Activated CD4-positive, alpha-beta memory T cell treated with anti-CD3 and anti-CD28 coated beads for 36 hours (primary cell): Measurements from ENCODE around the gene ARHGAP6. TPM values are rescaled to one million over a fixed set of nuclear protein-coding genes. Genes with fewer than 3 reads are reported as not detected.
"Not testable (repeated sequence)": the region's sequence is repeated elsewhere in the genome, so short reads cannot be mapped to it uniquely, and the experiment has no call there.

Experiments used
- CTCF ChIA-PET: fragments of 350-600 bp; sonication (Branson Sonifier 250); formaldehyde crosslinking; loops from one replicate; lab custom pipeline; 2021; ENCODE audit warnings: antibody characterized with exemption, inconsistent platforms; lab: Charles Lee
- POLR2A ChIA-PET: fragments of 350-600 bp; sonication (Branson Sonifier 250); formaldehyde crosslinking; loops from one replicate; lab custom pipeline; 2021; ENCODE audit warnings: antibody characterized with exemption; lab: Charles Lee
- DNase-seq: peaks from one replicate; pipeline ENCODE4 v3.0.0-alpha.2; 2020
- H3K27ac Mint-ChIP-seq: one replicate; pipeline ENCODE4 v1.8.0; 2021; ENCODE audit warnings: mixed read lengths
- H3K27me3 Mint-ChIP-seq: one replicate; pipeline ENCODE4 v1.8.0; 2021; ENCODE audit warnings: mixed read lengths
- H3K36me3 Mint-ChIP-seq: one replicate; pipeline ENCODE4 v1.8.0; 2021; ENCODE audit warnings: mixed read lengths
- H3K4me1 Mint-ChIP-seq: one replicate; pipeline ENCODE4 v1.8.0; 2021; ENCODE audit warnings: low read depth, mixed read lengths
- H3K4me3 Mint-ChIP-seq: one replicate; pipeline ENCODE4 v1.8.0; 2021; ENCODE audit warnings: mild to moderate bottlenecking, mixed read lengths
- H3K9me3 Mint-ChIP-seq: one replicate; pipeline ENCODE4 v1.8.0; 2021; ENCODE audit warnings: mixed read lengths
- intact Hi-C: fragments of 100-400 bp; cut with micrococcal nuclease; formaldehyde crosslinking; loops from one replicate; pipeline ENCODE4 v1.15.1; 2023
- total RNA-seq, 2 experiments: library from RNA; stranded (reverse); gene quantifications; one replicate each; pipeline ENCODE4 v1.2.3, GENCODE V29; 2021

ARHGAP6 gene
- total RNA-seq, 2 experiments from 2014 or later: not detected

- H3K36me3 Mint-ChIP-seq: no peaks in the 10 kb centered on the region
- no peak for DNase-seq
- H3K9me3 Mint-ChIP-seq: no peaks in the 10 kb centered on the region
- ChIA-PET POLR2A (no interaction called here), CTCF (no interaction called here)
- no peak overlapping the region for H3K27ac Mint-ChIP-seq
- H3K27me3 Mint-ChIP-seq: no peaks in the 10 kb centered on the region
- intact Hi-C loops: no loop called here
- H3K4me3 Mint-ChIP-seq: no peak overlapping the region
- no peaks in the 10 kb centered on the region for H3K4me1 Mint-ChIP-seq
Observed at GRCh38 chrX:11265352-11265751, 400.4 kb downstream of the ARHGAP6 start.

DNA sequence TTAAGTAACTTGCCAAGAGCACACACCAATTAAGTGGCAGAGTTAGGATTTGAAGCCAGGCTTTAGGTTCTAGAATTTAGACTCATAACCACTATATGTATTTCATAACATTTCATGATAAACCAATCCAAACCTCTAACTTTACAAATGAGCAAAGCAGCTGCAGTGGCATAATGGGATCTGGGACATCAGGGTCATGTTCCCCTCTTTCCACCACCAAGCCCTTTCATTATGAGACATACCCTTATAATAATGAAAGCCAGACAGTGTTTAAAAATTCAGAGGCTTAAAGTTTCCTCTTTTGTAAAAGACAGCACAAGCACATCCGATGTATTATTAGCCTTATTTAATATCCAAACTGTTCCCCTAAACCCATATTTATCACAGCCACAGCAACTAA lies 400.8 kb downstream of the ARHGAP6 start:
- Mint-ChIP-seq H3K27me3 (no peaks in the 10 kb centered on the region), H3K4me1 (no peaks in the 10 kb centered on the region), H3K36me3 (no peaks in the 10 kb centered on the region), H3K9me3 (no peaks in the 10 kb centered on the region), H3K4me3 (no peak overlapping the region), H3K27ac (no peak overlapping the region)
- no peak for DNase-seq
- intact Hi-C loops: no loop called here
- CTCF ChIA-PET: no interaction called here
- POLR2A ChIA-PET: no interaction called here

DNA sequence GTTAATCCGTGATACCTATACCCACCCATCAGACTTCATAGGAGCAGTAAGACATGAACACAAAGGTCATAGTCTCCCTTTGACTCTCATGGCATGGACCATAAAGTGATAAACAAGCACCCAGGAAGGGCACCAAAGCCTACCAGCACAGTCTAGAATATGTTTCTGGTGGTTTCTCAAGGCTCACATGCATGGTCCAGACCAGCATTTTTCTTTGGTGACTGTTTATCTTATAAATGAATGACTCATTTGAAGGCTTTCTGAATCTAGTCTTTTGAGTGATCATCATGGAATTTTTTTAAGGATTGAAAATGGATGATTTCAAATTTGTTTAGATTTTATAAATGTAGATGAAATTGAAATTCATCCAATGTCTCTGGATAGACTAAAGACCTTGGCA lies 404.5 kb downstream of the ARHGAP6 start:
- H3K27me3 Mint-ChIP-seq: no peaks in the 10 kb centered on the region
- no peak overlapping the region for H3K4me3 Mint-ChIP-seq
- no peaks in the 10 kb centered on the region for H3K9me3 Mint-ChIP-seq
- POLR2A ChIA-PET: no interaction called here
- CTCF ChIA-PET: no interaction called here
- H3K4me1 Mint-ChIP-seq: no peaks in the 10 kb centered on the region
- intact Hi-C loops: no loop called here
- no peaks in the 10 kb centered on the region for H3K36me3 Mint-ChIP-seq
- H3K27ac Mint-ChIP-seq: no peak overlapping the region
- no peak for DNase-seq

- Mint-ChIP-seq H3K27ac (no peak overlapping the region), H3K36me3 (no peaks in the 10 kb centered on the region), H3K4me1 (no peaks in the 10 kb centered on the region), H3K4me3 (no peak overlapping the region), H3K27me3 (no peaks in the 10 kb centered on the region), H3K9me3 (no peaks in the 10 kb centered on the region)
- intact Hi-C loops: no loop called here
- no peak for DNase-seq
- ChIA-PET POLR2A (no interaction called here), CTCF (no interaction called here)
Observed at GRCh38 chrX:11259437-11259836, 406.3 kb downstream of the ARHGAP6 start.

- Mint-ChIP-seq H3K4me1 (no peaks in the 10 kb centered on the region), H3K27me3 (no peaks in the 10 kb centered on the region), H3K9me3 (no peaks in the 10 kb centered on the region), H3K4me3 (no peak overlapping the region), H3K36me3 (no peaks in the 10 kb centered on the region), H3K27ac (no peak overlapping the region)
- intact Hi-C loops: no loop called here
- DNase-seq: no peak
- ChIA-PET POLR2A (no interaction called here), CTCF (no interaction called here)
Observed at GRCh38 chrX:11257711-11258110, 408.0 kb downstream of the ARHGAP6 start.

- CTCF ChIA-PET: no interaction called here
- no peaks in the 10 kb centered on the region for H3K4me1 Mint-ChIP-seq
- H3K4me3 Mint-ChIP-seq: no peak overlapping the region
- DNase-seq: no peak
- POLR2A ChIA-PET: no interaction called here
- H3K9me3 Mint-ChIP-seq: no peaks in the 10 kb centered on the region
- no peak overlapping the region for H3K27ac Mint-ChIP-seq
- H3K27me3 Mint-ChIP-seq: no peaks in the 10 kb centered on the region
- H3K36me3 Mint-ChIP-seq: no peaks in the 10 kb centered on the region
- intact Hi-C loops: no loop called here
Observed at GRCh38 chrX:11257290-11257689, 408.4 kb downstream of the ARHGAP6 start.

DNA sequence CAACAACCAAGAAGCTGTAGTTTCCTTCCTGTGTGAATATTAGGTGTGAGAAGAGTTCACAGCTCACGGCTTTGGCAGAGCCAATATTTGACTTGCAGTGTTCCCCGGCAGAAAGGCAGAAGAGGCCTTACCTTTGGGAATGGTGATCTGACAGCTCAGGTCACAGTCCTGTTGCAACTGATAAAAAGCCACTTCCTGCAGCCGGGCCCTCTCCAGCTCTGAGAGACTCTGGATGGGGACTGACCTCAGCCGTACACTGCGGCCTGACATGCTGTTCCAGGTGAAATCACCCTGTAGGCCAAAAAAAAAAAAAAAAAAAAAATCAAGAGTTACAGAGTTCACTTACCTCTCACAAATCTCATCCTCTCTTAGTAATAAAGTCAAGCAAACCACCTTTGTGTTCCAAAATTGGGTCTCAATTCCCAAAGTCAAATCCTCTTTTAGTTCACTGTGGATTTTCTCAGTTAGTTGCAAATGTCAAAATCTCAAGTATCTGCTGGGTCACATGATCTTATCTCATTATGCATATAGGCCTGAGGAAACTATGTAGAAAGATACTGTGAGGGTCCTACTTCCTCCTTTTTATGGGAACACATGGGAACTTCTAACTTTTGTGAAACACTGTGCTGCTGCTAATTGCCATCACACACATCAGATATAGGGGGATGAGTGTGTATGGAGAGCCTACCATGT lies 411.2 kb downstream of the ARHGAP6 start:
- DNase-seq: no peak
- intact Hi-C loops: no loop called here
- Mint-ChIP-seq H3K9me3 (no peaks in the 10 kb centered on the region), H3K36me3 (no peaks in the 10 kb centered on the region), H3K27ac (no peak overlapping the region), H3K4me3 (no peak overlapping the region), H3K4me1 (no peaks in the 10 kb centered on the region), H3K27me3 (no peaks in the 10 kb centered on the region)
- ChIA-PET POLR2A (no interaction called here), CTCF (no interaction called here)

DNA sequence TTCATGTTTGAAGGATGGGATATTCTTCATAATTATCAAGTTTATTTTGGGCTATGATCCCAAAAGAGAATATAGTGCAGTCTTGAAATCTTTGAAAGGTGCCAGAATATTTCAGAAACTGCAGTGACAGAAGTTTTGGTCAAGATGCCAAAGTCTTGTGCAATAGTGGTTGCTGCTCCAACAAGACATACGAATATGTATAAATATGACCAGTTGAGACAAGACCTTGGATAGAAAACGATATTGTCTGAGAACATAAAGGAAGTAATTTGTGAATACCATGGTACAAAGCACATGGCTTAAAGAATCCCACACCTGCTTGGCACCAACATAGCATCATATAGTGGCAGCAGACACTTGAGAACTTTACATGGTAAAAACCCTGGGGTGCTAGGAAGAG lies 421.1 kb downstream of the ARHGAP6 start:
- no peaks in the 10 kb centered on the region for H3K9me3 Mint-ChIP-seq
- intact Hi-C loops: no loop called here
- POLR2A ChIA-PET: no interaction called here

DNA sequence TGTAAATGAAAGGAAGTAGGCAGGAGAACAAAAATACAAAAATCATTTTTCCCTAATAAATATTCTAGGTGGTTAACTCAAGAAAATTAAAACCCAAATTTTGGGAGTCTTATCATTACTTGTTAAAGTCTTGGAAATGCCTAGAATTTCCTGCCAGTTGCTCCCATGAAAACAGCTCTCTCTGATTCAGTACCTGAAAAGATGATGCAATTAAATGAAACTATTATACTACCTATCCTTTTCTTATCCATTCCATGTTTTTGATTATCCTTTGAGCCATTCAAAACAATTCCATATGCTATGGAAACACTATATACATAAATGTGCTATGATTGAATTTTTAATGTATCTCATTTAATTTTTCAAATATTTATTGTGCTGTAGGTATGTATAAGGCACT lies 423.0 kb downstream of the ARHGAP6 start:
- Mint-ChIP-seq H3K4me3 (no peak overlapping the region), H3K9me3 (no peaks in the 10 kb centered on the region), H3K36me3 (no peaks in the 10 kb centered on the region), H3K27me3 (no peaks in the 10 kb centered on the region), H3K27ac (no peak overlapping the region), H3K4me1 (no peaks in the 10 kb centered on the region)
- POLR2A ChIA-PET: no interaction called here
- intact Hi-C loops: no loop called here
- DNase-seq: no peak
- CTCF ChIA-PET: no interaction called here

More for the DNA sequence above, 421.1 kb downstream of the ARHGAP6 start:
- Mint-ChIP-seq H3K36me3 (no peaks in the 10 kb centered on the region), H3K4me3 (no peak overlapping the region), H3K27ac (no peak overlapping the region), H3K4me1 (no peaks in the 10 kb centered on the region), H3K27me3 (no peaks in the 10 kb centered on the region)
- CTCF ChIA-PET: no interaction called here
- no peak for DNase-seq

DNA sequence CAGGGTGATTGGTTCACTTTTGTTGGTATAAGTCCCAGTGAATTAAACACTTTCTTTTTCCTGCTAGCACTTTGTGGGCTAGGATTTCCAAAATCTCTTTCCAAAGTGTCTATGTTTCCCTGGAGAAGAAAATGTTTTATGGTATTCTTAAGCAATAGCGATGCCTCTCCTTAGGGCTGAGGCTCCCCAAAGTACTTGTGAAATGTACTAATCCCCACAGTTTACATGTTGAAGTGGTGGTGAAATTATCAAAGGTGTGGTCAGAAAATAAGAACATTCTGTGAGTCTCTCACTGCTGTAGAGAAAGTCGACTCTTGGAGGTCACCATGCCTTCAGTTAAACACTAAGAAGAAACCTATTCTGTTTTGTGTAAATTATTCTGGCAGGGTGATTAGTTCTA lies 424.0 kb downstream of the ARHGAP6 start:
- CTCF ChIA-PET: no interaction called here
- H3K4me1 Mint-ChIP-seq: no peaks in the 10 kb centered on the region

DNA sequence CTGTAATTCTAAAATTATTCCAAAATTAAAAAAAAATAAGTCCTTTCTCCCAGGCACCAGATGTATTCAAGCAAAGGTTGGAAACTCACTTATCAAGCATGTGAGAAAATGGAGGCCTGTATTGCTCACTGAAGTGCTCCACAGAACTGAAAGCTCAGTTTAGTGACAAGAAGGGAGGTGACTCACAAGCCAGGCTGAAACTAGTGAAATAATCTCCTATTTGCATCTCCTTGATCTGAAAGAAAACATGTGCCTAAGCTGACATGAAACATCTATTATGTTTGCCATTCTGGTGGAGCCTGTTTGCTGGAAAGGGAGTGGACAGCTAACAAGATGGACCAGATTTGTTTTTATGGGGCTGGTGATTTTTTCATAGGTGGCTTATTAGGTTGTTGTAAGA lies 426.5 kb downstream of the ARHGAP6 start:
- Mint-ChIP-seq H3K4me1 (no peaks in the 10 kb centered on the region), H3K4me3 (no peak overlapping the region), H3K9me3 (no peaks in the 10 kb centered on the region), H3K27ac (no peak overlapping the region), H3K36me3 (no peaks in the 10 kb centered on the region), H3K27me3 (no peaks in the 10 kb centered on the region)
- POLR2A ChIA-PET: no interaction called here
- DNase-seq: no peak
- intact Hi-C loops: no loop called here
- CTCF ChIA-PET: no interaction called here

More for the DNA sequence above, 424.0 kb downstream of the ARHGAP6 start:
- no peaks in the 10 kb centered on the region for H3K36me3 Mint-ChIP-seq
- no peak for DNase-seq
- POLR2A ChIA-PET: no interaction called here
- H3K27me3 Mint-ChIP-seq: no peaks in the 10 kb centered on the region
- no peaks in the 10 kb centered on the region for H3K9me3 Mint-ChIP-seq
- H3K4me3 Mint-ChIP-seq: no peak overlapping the region
- H3K27ac Mint-ChIP-seq: no peak overlapping the region
- intact Hi-C loops: no loop called here

GRCh38 chrX:11235377-11235776 lies 430.3 kb downstream of the ARHGAP6 start:
- H3K36me3 Mint-ChIP-seq, H3K27ac Mint-ChIP-seq, H3K4me1 Mint-ChIP-seq, POLR2A ChIA-PET, DNase-seq, intact Hi-C loops, CTCF ChIA-PET, H3K4me3 Mint-ChIP-seq, H3K27me3 Mint-ChIP-seq, H3K9me3 Mint-ChIP-seq: not testable (repeated sequence)

DNA sequence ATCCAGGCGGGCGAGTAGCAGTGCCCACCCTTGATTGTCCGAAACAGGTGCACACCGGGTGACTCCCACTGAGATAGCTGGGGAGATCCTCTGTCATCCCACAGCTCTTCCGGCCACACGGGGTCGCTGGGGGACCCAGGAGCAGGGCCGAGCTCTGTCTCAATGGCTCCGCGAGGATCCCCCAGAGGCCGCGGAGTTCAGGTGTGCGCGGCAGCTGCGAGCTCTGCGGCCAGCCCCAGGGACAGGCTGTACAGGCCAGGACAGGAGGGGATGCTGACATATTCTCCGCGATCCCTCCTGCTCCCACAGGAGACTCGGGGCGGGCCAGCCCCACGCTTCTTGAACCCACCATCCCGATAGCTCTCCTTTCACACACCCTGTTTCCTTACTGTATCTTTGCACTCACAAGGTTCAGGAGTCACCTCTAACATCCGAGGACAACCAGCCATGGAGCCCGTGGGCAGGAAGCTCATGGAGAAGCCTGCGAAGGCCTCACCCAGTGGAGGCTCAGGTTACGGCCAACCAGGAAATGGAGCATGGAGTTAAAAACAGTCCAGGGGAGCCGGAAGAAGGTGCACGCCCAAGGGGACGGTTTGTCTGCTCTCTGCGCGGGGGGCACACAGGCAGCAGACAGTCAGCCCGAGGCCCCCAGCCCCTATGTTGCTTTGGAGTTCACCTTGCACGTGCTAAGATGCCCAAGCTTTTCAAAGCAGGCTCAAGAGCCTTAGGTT lies 450.4 kb downstream of the ARHGAP6 start:
- Mint-ChIP-seq H3K9me3 (peaks cover 14% of the 10 kb centered on the region), H3K4me1 (no peaks in the 10 kb centered on the region), H3K36me3 (no peaks in the 10 kb centered on the region), H3K27ac (no peak overlapping the region), H3K27me3 (no peaks in the 10 kb centered on the region), H3K4me3 (no peak overlapping the region)
- no peak for DNase-seq
- ChIA-PET POLR2A (no interaction called here), CTCF (interaction anchor here (0.6 kb wide), 1 partner anchor 14 kb away, joined by 3 read pairs; no protein-coding TSS in a partner anchor)
- intact Hi-C loops: no loop called here
